Measurements from ENCODE around the gene CRYGC. TPM values are rescaled to one million over a fixed set of nuclear protein-coding genes. Genes with fewer than 3 reads are reported as not detected.

Gene CRYGC
- total and polyA plus RNA-seq, 9 donors = not detected

GRCh38 chr2:208147759-208148158, 18.1 kb upstream of the CRYGC start:
- Histone ChIP-seq H3K36me3 (no peaks in the 10 kb centered on the region), H3K4me3 (no peak overlapping the region), H3K9me3 (no peaks in the 10 kb centered on the region), H3K27ac (no peak overlapping the region), H3K27me3 (no peaks in the 10 kb centered on the region), H3K4me1 (ENCODE audit: insufficient read depth) (no peaks in the 10 kb centered on the region)
- no peak for DNase-seq
- WGBS, 3 donors = 62 to 81% (median 71%) methylated on average over 3 of the region's 3 CpGs
- intact Hi-C loops (cut with DNase I) = no loop called here
- TF ChIP-seq POLR2A (IDR thresholded peaks at IDR 0.05) = no peak
- no peak for TF ChIP-seq CTCF (IDR thresholded peaks at IDR 0.05)
- no peak for TF ChIP-seq EP300 (IDR thresholded peaks at IDR 0.05)

GRCh38 chr2:208147008-208147407, 17.4 kb upstream of the CRYGC start:
- Histone ChIP-seq H3K36me3 (no peaks in the 10 kb centered on the region), H3K9me3 (no peaks in the 10 kb centered on the region), H3K4me3 (no peak overlapping the region), H3K4me1 (ENCODE audit: insufficient read depth) (no peaks in the 10 kb centered on the region), H3K27me3 (no peaks in the 10 kb centered on the region), H3K27ac (no peak overlapping the region)
- DNase-seq = no peak
- TF ChIP-seq POLR2A (IDR thresholded peaks at IDR 0.05) = no peak
- TF ChIP-seq CTCF (IDR thresholded peaks at IDR 0.05) = no peak
- no peak for TF ChIP-seq EP300 (IDR thresholded peaks at IDR 0.05)
- intact Hi-C loops (cut with DNase I) = no loop called here

- WGBS, 3 donors = 66 to 76% (median 74%) methylated on average over 6 of the region's 6 CpGs
- intact Hi-C loops (cut with DNase I) = no loop called here
- no peak within 1 kb of the TSS for H3K4me3 ChIP-seq
- H3K27ac ChIP-seq = no peak within 1 kb of the TSS
- no peaks in the 10 kb centered on the region for H3K27me3 ChIP-seq
- no peaks in the 10 kb centered on the region for H3K9me3 ChIP-seq
- no peaks in the 10 kb centered on the region for H3K36me3 ChIP-seq
- DNase-seq = no peak
- no peaks in the 10 kb centered on the region for H3K4me1 ChIP-seq (ENCODE audit: insufficient read depth)
- no peak for TF ChIP-seq CTCF (IDR thresholded peaks at IDR 0.05)
- TF ChIP-seq POLR2A (IDR thresholded peaks at IDR 0.05) = no peak
Measured at GRCh38 chr2:208146006-208146405, 16.4 kb upstream of the CRYGC start, which contains the start of gene CRYGB. CRYGB (minus strand) TSS chr2:208146158; CDS start chr2:208146120, 38 bp downstream.

- H3K36me3 ChIP-seq = no peaks in the 10 kb centered on the region
- no peak overlapping the region for H3K4me3 ChIP-seq
- H3K9me3 ChIP-seq = no peaks in the 10 kb centered on the region
- no peaks in the 10 kb centered on the region for H3K27me3 ChIP-seq
- DNase-seq = no peak
- no peak overlapping the region for H3K27ac ChIP-seq
- intact Hi-C loops (cut with DNase I) = no loop called here
- no peak for TF ChIP-seq POLR2A (IDR thresholded peaks at IDR 0.05)
- no peak for TF ChIP-seq CTCF (IDR thresholded peaks at IDR 0.05)
- TF ChIP-seq EP300 (IDR thresholded peaks at IDR 0.05) = no peak
- no peaks in the 10 kb centered on the region for H3K4me1 ChIP-seq (ENCODE audit: insufficient read depth)
- 62 to 76% (median 63%) methylated on average over 12 to 14 of the region's 14 CpGs for WGBS, 3 donors
Measured at GRCh38 chr2:208142925-208143799, 13.5 kb upstream of the CRYGC start.

All from ovary (tissue), 9 donors.